Smooth muscle cell (in vitro differentiated cells): Measurements from ENCODE around the gene SCNN1B. TPM values are rescaled to one million over a fixed set of nuclear protein-coding genes. Genes with fewer than 3 reads are reported as not detected.

Source experiments
- DNase-seq: peaks from one replicate; lab custom pipeline; 2025; ENCODE audit not compliant: unreplicated experiment; lab: John Stamatoyannopoulos, UW
- H2AFZ ChIP-seq: fragments of 200-600 bp; sonication (generic); 2 replicates; pipeline ENCODE4 v1.6.0; 2016; ENCODE audit warnings: antibody characterized with exemption, low read depth, mild to moderate bottlenecking
- H3F3A ChIP-seq: fragments of 200-600 bp; sonication (generic); 2 replicates; pipeline ENCODE4 v1.6.0; 2017; ENCODE audit warnings: antibody characterized with exemption, low read depth
- H3K27ac ChIP-seq: fragments of 200-600 bp; sonication (generic); 2 replicates; pipeline ENCODE4 v1.5.1; 2016; ENCODE audit warnings: low read depth, mild to moderate bottlenecking
- H3K27me3 ChIP-seq: fragments of 200-600 bp; sonication (generic); 2 replicates; pipeline ENCODE4 v1.6.1; 2016; ENCODE audit warnings: low read depth, mild to moderate bottlenecking
- H3K36me3 ChIP-seq: fragments of 200-600 bp; sonication (generic); 2 replicates; pipeline ENCODE4 v1.5.1; 2016; ENCODE audit warnings: low read depth
- H3K4me1 ChIP-seq: fragments of 200-600 bp; sonication (generic); 2 replicates; pipeline ENCODE4 v1.5.1; 2016; ENCODE audit warnings: low read depth
- H3K4me2 ChIP-seq: fragments of 200-600 bp; sonication (generic); 2 replicates; pipeline ENCODE4 v1.6.0; 2016; ENCODE audit warnings: mild to moderate bottlenecking
- H3K4me3 ChIP-seq: fragments of 200-600 bp; sonication (generic); 2 replicates; pipeline ENCODE4 v1.5.1; 2016; ENCODE audit warnings: mild to moderate bottlenecking
- H3K79me2 ChIP-seq: fragments of 200-600 bp; sonication (generic); 2 replicates; pipeline ENCODE4 v1.6.0; 2016; ENCODE audit warnings: low read depth, mild to moderate bottlenecking
- H3K9ac ChIP-seq: fragments of 200-600 bp; sonication (generic); 2 replicates; pipeline ENCODE4 v1.6.0; 2016; ENCODE audit warnings: low read depth
- H3K9me3 ChIP-seq: fragments of 200-600 bp; sonication (generic); replicated peaks from 2 replicates; pipeline ENCODE4 v1.5.1; 2016; ENCODE audit warnings: low read depth
- H4K20me1 ChIP-seq: fragments of 200-600 bp; sonication (generic); 2 replicates; pipeline ENCODE4 v1.6.0; 2016; ENCODE audit warnings: low read depth
- WGBS: methylation state at CpG from one replicate; pipeline ENCODE4 v1.1.7; 2016; ENCODE audit warnings: low lambda C conversion rate; 5-methylcytosine and 5-hydroxymethylcytosine counted together
- polyA plus RNA-seq: library from polyadenylated mRNA; unstranded; fragments of >200 nt; fragmentation: Nextera tagmentation; extraction: Ambion mirVana; gene quantifications from 2 replicates; pipeline ENCODE4 v1.2.1, GENCODE V29; 2016
- total RNA-seq: library from RNA; depleted of rRNA; stranded (reverse); fragments of >200 nt; gene quantifications from 2 replicates; pipeline ENCODE4 v1.2.3, GENCODE V29; 2014
- TF ChIP-seq, protein P1 (sequence below): fragments of 200-600 bp; sonication (generic); IDR thresholded peaks from 2 replicates; pipeline ENCODE4 v1.5.1; 2017; ENCODE audit warnings: borderline replicate concordance, mild to moderate bottlenecking, antibody characterized with exemption; ENCODE audit not compliant: insufficient read depth, poor library complexity, severe bottlenecking

Gene SCNN1B
- total and polyA plus RNA-seq, 2 experiments from 2014 or later, result not detected

DNA sequence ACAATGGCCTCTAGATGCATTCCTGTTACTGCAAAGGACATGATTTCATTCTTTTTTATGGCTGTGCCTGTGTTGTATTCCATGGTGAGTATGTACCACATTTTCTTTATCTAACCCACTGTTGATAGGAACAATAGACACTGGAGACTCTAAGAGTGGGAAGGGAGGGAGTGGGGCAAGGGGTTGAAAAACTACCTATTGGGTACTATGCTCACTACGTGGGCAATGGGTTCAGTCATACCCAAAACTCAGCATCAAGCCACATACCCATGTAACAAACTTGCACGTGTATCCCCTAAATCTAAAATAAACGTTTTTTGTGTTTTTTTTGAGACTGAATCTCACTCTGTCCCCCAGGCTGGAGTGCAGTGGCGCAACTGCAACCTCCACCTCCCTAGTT lies 47.1 kb upstream of the SCNN1B start:
- H3F3A ChIP-seq, result no peaks in the 10 kb centered on the region
- no peak for DNase-seq
- no peaks in the 10 kb centered on the region for H3K79me2 ChIP-seq
- WGBS, result 61% methylated on average over 4 of the region's 4 CpGs
- TF ChIP-seq, protein P1, sequence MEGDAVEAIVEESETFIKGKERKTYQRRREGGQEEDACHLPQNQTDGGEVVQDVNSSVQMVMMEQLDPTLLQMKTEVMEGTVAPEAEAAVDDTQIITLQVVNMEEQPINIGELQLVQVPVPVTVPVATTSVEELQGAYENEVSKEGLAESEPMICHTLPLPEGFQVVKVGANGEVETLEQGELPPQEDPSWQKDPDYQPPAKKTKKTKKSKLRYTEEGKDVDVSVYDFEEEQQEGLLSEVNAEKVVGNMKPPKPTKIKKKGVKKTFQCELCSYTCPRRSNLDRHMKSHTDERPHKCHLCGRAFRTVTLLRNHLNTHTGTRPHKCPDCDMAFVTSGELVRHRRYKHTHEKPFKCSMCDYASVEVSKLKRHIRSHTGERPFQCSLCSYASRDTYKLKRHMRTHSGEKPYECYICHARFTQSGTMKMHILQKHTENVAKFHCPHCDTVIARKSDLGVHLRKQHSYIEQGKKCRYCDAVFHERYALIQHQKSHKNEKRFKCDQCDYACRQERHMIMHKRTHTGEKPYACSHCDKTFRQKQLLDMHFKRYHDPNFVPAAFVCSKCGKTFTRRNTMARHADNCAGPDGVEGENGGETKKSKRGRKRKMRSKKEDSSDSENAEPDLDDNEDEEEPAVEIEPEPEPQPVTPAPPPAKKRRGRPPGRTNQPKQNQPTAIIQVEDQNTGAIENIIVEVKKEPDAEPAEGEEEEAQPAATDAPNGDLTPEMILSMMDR, result no peak
- H3K27me3 ChIP-seq, result no peaks in the 10 kb centered on the region
- no peaks in the 10 kb centered on the region for H4K20me1 ChIP-seq
- H3K27ac ChIP-seq, result no peak overlapping the region
- no peaks in the 10 kb centered on the region for H3K9me3 ChIP-seq
- no peaks in the 10 kb centered on the region for H3K36me3 ChIP-seq
- no peak overlapping the region for H2AFZ ChIP-seq
- no peaks in the 10 kb centered on the region for H3K4me1 ChIP-seq
- no peak overlapping the region for H3K4me2 ChIP-seq
- no peak overlapping the region for H3K4me3 ChIP-seq
- H3K9ac ChIP-seq, result no peak overlapping the region

DNA sequence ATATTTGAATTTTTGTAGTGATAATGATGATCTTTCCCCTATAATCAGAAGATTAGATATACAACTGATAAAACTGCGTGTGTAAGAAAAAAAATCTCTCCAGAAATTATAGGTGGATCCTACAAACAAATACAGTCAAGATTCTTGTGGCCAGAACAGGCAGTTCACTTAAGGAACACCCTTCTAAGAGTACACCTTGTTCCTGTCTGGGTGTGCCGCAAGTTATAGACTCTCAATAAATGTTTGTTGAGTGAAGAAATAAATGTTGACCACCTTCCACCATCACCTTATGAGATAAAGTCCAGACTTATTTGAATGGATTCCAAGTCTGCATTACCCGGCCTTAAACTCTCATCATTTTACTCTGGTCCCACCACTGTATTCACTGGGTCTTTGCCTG lies 45.7 kb upstream of the SCNN1B start:
- no peak overlapping the region for H3K27ac ChIP-seq
- WGBS, result 81% methylated on average over 3 of the region's 3 CpGs

DNA sequence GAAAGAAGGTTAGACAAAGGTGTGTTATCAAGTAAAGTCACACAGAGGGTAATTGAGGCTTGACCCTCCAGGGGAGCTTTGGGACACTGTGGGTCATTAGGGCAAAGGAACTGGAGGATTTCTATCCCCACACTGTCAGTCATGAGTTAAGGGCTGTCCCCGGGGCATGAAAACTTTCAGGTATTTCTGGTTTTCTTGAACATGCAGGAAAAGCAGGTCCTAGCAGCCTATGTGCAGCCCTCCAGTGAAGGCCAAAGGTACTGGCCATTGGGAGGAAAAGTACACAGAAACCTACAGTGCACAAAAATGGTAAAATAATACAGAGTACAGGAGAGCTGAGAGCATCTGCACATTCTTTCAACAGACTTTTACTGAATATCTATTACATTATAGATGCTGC lies 44.4 kb upstream of the SCNN1B start:
- Histone ChIP-seq H4K20me1 (no peaks in the 10 kb centered on the region), H3K9ac (no peak overlapping the region), H2AFZ (no peak overlapping the region), H3K4me1 (no peaks in the 10 kb centered on the region), H3K4me3 (no peak overlapping the region), H3F3A (no peaks in the 10 kb centered on the region), H3K9me3 (no peaks in the 10 kb centered on the region), H3K36me3 (no peaks in the 10 kb centered on the region), H3K27ac (no peak overlapping the region), H3K4me2 (no peak overlapping the region), H3K27me3 (no peaks in the 10 kb centered on the region), H3K79me2 (no peaks in the 10 kb centered on the region)
- TF ChIP-seq, protein P1, result no peak
- no peak for DNase-seq
- 56% methylated on average over 1 of the region's 1 CpG for WGBS

More for the DNA sequence above, 45.7 kb upstream of the SCNN1B start:
- no peaks in the 10 kb centered on the region for H3F3A ChIP-seq
- H3K79me2 ChIP-seq, result no peaks in the 10 kb centered on the region
- no peak overlapping the region for H2AFZ ChIP-seq
- no peak overlapping the region for H3K4me2 ChIP-seq
- H3K36me3 ChIP-seq, result no peaks in the 10 kb centered on the region
- H3K9ac ChIP-seq, result no peak overlapping the region
- no peaks in the 10 kb centered on the region for H4K20me1 ChIP-seq
- no peak overlapping the region for H3K4me3 ChIP-seq
- no peak for DNase-seq
- no peaks in the 10 kb centered on the region for H3K9me3 ChIP-seq
- TF ChIP-seq, protein P1, result no peak
- no peaks in the 10 kb centered on the region for H3K4me1 ChIP-seq
- H3K27me3 ChIP-seq, result no peaks in the 10 kb centered on the region

DNA sequence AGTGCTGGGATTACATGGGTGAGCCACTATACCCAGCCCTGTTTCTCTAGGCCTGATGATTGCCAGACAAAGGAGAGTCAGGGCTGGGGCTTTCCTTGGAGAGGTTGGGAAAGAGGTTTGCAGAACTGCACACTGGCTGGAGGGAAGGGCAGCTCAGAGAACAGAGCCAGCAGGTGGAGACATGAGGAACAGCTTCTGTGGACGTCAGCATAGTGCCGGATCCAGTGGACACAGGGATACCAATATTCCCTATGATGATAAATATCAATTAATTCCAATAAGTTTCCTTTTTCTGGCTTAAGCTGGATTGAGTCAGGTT lies 43.2 kb upstream of the SCNN1B start:
- H3F3A ChIP-seq, result no peaks in the 10 kb centered on the region
- DNase-seq, result no peak
- H3K4me2 ChIP-seq, result no peak overlapping the region
- H3K4me1 ChIP-seq, result no peaks in the 10 kb centered on the region
- TF ChIP-seq, protein P1, result no peak
- no peak overlapping the region for H3K27ac ChIP-seq
- no peaks in the 10 kb centered on the region for H3K36me3 ChIP-seq
- no peak overlapping the region for H3K4me3 ChIP-seq
- H3K9me3 ChIP-seq, result no peaks in the 10 kb centered on the region
- H4K20me1 ChIP-seq, result no peaks in the 10 kb centered on the region
- H2AFZ ChIP-seq, result no peak overlapping the region
- no peaks in the 10 kb centered on the region for H3K79me2 ChIP-seq
- H3K27me3 ChIP-seq, result no peaks in the 10 kb centered on the region
- no peak overlapping the region for H3K9ac ChIP-seq
- 47% methylated on average over 2 of the region's 2 CpGs for WGBS
